ENCODE data around the gene SLX4.

Gene SLX4

DNA sequence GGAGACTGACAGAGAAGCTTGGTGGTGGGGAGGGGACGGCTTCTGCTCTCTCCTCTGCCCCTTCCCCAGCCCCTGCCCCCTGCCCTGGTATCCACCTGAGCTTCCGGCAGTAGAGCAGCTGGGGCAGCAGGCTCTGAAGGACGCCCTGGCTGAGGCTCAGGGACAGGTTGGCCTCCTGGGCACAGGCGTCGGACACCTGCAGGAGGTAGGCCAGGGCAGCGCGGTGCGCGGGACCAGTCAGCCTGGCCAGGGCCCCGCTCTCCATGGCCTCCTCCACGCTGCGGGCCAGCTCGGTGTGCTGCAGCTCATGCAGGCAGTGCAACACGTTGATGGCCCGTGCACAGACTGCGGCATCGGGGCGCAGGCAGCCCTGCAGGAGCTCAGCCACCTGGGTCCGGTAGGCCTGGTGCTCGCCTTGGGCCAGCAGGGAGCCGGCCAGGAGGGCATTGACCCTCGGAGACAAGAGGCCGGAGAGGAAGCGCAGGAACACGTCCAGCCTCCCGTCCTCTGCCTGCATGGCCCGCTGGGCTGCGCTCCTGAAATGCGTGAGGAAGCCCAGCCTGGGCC lies 48.4 kb downstream of the SLX4 start:
- no peak for TF ChIP-seq FOXP2 (optimal IDR thresholded peaks at IDR 0.05; ENCODE audit: borderline replicate concordance, extremely low read depth, extremely low read length, insufficient read depth)
- no peak for TF ChIP-seq REST (IDR thresholded peaks at IDR 0.05; ENCODE audit: insufficient read depth in 1 of 2, low read depth in 2 of 2, low read length in 2 of 2)
- TF ChIP-seq SIN3A (IDR thresholded peaks at IDR 0.05; ENCODE audit: borderline replicate concordance, insufficient read depth, low read length): no peak
- TF ChIP-seq POLR2AphosphoS5 (IDR thresholded peaks at IDR 0.05; ENCODE audit: low read depth, low read length): no peak
- TF ChIP-seq TAF1 (IDR thresholded peaks at IDR 0.05; ENCODE audit: borderline replicate concordance, insufficient read depth, low read length): no peak

DNA sequence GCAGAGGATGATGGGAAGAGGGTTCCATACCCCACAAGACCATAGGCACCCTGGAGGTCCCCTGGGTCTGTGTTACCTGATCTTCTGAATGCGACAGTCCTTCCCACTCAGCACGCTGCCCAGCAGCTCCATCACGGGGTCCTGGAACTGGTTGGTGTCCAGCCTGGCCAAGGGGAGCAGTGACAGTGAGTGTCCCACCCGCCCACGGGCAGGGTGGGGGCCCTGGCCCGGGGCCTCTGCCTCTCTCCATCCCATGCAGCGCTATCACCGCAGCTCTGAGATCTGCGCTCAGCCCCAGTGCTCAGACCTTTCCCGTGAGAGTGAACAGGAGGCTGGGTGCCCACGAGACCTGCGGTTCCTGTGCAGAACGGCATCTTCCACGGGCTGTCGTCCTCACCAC lies 49.8 kb downstream of the SLX4 start:
- no peak for TF ChIP-seq TAF1 (IDR thresholded peaks at IDR 0.05; ENCODE audit: borderline replicate concordance, insufficient read depth, low read length)
- TF ChIP-seq FOXP2 (optimal IDR thresholded peaks at IDR 0.05; ENCODE audit: borderline replicate concordance, extremely low read depth, extremely low read length, insufficient read depth): no peak
- TF ChIP-seq SIN3A (IDR thresholded peaks at IDR 0.05; ENCODE audit: borderline replicate concordance, insufficient read depth, low read length): no peak
- no peak for TF ChIP-seq POLR2AphosphoS5 (IDR thresholded peaks at IDR 0.05; ENCODE audit: low read depth, low read length)
- TF ChIP-seq REST (IDR thresholded peaks at IDR 0.05; ENCODE audit: insufficient read depth in 1 of 2, low read depth in 2 of 2, low read length in 2 of 2): no peak

- TF ChIP-seq SIN3A (IDR thresholded peaks at IDR 0.05; ENCODE audit: borderline replicate concordance, insufficient read depth, low read length) (no peak), POLR2AphosphoS5 (IDR thresholded peaks at IDR 0.05; ENCODE audit: low read depth, low read length) (no peak), FOXP2 (optimal IDR thresholded peaks at IDR 0.05; ENCODE audit: borderline replicate concordance, extremely low read depth, extremely low read length, insufficient read depth) (no peak), TAF1 (IDR thresholded peaks at IDR 0.05; ENCODE audit: borderline replicate concordance, insufficient read depth, low read length) (no peak), REST (IDR thresholded peaks at IDR 0.05; ENCODE audit: insufficient read depth in 1 of 2, low read depth in 2 of 2, low read length in 2 of 2) (no peak)
Measured at GRCh38 chr16:3554351-3554928, 57.0 kb downstream of the SLX4 start.

DNA sequence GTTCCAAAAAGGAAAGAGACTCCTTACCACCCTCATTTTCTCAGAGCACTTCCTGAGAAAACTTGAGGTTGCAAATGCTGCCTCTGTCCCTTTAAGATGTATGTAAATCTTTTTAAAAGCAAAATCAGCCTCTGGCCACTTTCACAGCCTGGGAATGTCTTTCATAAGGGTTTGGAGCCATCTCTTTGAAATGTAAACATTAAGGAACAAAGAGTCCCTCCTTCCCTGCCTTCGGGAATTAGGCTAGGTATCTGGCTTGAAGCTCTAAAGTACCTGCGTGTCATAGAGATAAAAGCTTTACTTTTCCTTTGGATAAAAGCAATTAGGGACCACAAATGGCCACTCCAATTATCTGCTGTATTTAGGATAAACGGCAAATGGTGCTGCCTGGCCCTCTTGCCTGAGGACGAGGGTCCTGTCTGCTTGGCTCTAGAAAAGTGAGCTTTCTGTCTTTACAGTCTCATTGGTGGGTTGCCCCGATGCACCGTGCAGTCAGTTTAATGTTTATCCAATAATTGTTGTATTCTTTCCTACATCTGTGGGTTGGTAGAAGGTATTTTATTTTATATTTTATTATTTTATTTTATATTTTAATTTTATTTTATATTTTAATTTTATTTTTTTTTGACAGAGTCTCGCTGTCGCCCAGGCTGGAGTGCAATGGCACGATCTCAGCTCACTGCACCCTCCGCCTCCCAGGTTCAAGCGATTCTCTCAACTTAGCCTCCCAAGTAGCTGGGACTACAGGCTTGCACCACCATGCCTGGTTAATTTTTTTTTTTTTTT lies 58.1 kb downstream of the SLX4 start:
- TF ChIP-seq POLR2AphosphoS5 (IDR thresholded peaks at IDR 0.05; ENCODE audit: low read depth, low read length) (no peak), TAF1 (IDR thresholded peaks at IDR 0.05; ENCODE audit: borderline replicate concordance, insufficient read depth, low read length) (no peak), REST (IDR thresholded peaks at IDR 0.05; ENCODE audit: insufficient read depth in 1 of 2, low read depth in 2 of 2, low read length in 2 of 2) (no peak), FOXP2 (optimal IDR thresholded peaks at IDR 0.05; ENCODE audit: borderline replicate concordance, extremely low read depth, extremely low read length, insufficient read depth) (no peak), SIN3A (IDR thresholded peaks at IDR 0.05; ENCODE audit: borderline replicate concordance, insufficient read depth, low read length) (no peak)
